GM06990 (cell line): ENCODE results near the gene NOC2L.

Experiments
- DNase-seq: peaks from one replicate; pipeline ENCODE4 v3.0.0-alpha.2; 2011; ENCODE audit not compliant: insufficient read length; ENCODE audit errors: extremely low read depth
- H3K27me3 ChIP-seq: replicated peaks from 2 replicates; pipeline ENCODE4 v1.6.0; 2011; ENCODE audit warnings: low read length; ENCODE audit not compliant: control insufficient read depth, insufficient read depth
- H3K36me3 ChIP-seq: 2 replicates; pipeline ENCODE4 v1.5.1; 2011; ENCODE audit warnings: low read length; ENCODE audit not compliant: control insufficient read depth, insufficient read depth
- H3K4me3 ChIP-seq: replicated peaks from 2 replicates; pipeline ENCODE4 v1.5.1; 2011; ENCODE audit warnings: low read depth, mild to moderate bottlenecking, control low read depth, low read length
- CTCF ChIP-seq: IDR thresholded peaks from 2 replicates; pipeline ENCODE4 v1.5.1; 2011; ENCODE audit warnings: low read length, control low read depth, mild to moderate bottlenecking, inconsistent platforms; ENCODE audit not compliant: insufficient read depth, poor library complexity, severe bottlenecking

NOC2L gene

GRCh38 chr1:983798-984475 lies 24.9 kb upstream of the NOC2L start:
- no peaks in the 10 kb centered on the region; the same call in 1 of the 2 replicates for H3K27me3 ChIP-seq
- peak; percentile 39 for DNase-seq
- TF ChIP-seq CTCF = peak; percentile 97
- H3K36me3 ChIP-seq = no peaks in the 10 kb centered on the region
- H3K4me3 ChIP-seq = no peak overlapping the region

- no peaks in the 10 kb centered on the region for H3K36me3 ChIP-seq
- DNase-seq = peak; percentile 4
- H3K27me3 ChIP-seq = no peaks in the 10 kb centered on the region; the same call in 1 of the 2 replicates
- H3K4me3 ChIP-seq = no peak overlapping the region
- no peak for TF ChIP-seq CTCF
Observed at GRCh38 chr1:982765-983436, 23.8 kb upstream of the NOC2L start.

- Histone ChIP-seq H3K27me3 (no peaks in the 10 kb centered on the region; the same call in 1 of the 2 replicates), H3K4me3 (no peak within 1 kb of the TSS), H3K36me3 (no peaks in the 10 kb centered on the region)
- no peak for TF ChIP-seq CTCF
- no peak for DNase-seq
Observed at GRCh38 chr1:981955-982558, 23.0 kb upstream of the NOC2L start, which contains the start of gene PERM1. Gene PERM1 (minus strand): TSS chr1:982093. CDS start chr1:981029, 1,064 bp downstream.

GRCh38 chr1:981491-981954 lies 22.5 kb upstream of the NOC2L start:
- DNase-seq = no peak
- no peaks in the 10 kb centered on the region; the same call in 1 of the 2 replicates for H3K27me3 ChIP-seq
- TF ChIP-seq CTCF = no peak
- H3K4me3 ChIP-seq = no peak overlapping the region
- H3K36me3 ChIP-seq = no peaks in the 10 kb centered on the region

- H3K27me3 ChIP-seq = no peaks in the 10 kb centered on the region; the same call in 1 of the 2 replicates
- no peak overlapping the region for H3K4me3 ChIP-seq
- peak; percentile 6 for DNase-seq
- TF ChIP-seq CTCF = no peak
- no peaks in the 10 kb centered on the region for H3K36me3 ChIP-seq
Observed at GRCh38 chr1:980602-981395, 21.7 kb upstream of the NOC2L start.
